Cerebellar nuclear complex (tissue), 1 donor: ENCODE measurements around the gene ELK3.

Experiments
- DNase-seq, 2 experiments: peaks; one replicate each; lab custom pipeline; 2025; lab: John Stamatoyannopoulos, UW

ELK3 gene

DNA sequence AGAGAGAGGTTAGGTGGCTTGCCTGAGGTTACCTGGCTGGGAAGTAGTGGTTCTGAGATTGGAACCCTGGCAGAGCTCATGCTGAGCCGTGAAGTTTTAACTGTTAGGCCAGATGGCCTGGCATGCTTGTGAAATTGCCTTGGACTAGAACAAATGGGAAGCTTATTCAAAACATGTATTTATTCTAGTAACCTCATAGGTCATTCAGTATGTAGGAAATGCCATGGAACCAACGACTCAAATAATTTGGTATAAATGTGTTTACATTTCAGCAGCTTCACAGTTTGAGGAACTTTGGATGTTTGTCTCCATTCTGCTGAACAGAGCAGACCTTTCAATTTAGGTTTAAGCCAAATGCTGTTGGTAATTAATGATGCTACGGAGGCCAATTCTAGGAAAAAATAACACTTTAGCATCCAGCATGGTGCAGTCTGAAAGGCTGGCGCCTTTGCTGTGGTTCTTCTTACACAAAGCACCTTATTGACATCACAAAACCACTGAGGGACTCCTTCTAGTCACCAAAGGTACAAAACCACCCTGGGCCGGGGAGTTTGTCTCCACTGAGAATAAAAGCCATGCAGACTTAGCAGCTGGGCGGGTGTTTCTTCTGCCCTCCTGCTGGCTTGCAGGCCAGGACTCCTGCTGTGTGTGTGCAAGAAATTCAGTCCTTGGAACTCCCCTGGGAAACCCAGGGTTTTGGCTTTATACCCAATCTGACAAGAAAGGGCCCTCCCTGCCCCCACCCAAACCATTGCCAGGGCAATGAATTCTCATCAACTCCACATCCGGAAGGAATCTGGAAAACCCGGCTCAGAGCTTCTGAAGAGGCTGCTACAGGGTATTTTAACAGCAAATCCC is 64.2 kb downstream of the ELK3 start:
- peak in 1 of 2 experiments; percentile 18 for DNase-seq

- no peak for DNase-seq
Measured at GRCh38 chr12:96260231-96260630, 66.1 kb downstream of the ELK3 start.

DNA sequence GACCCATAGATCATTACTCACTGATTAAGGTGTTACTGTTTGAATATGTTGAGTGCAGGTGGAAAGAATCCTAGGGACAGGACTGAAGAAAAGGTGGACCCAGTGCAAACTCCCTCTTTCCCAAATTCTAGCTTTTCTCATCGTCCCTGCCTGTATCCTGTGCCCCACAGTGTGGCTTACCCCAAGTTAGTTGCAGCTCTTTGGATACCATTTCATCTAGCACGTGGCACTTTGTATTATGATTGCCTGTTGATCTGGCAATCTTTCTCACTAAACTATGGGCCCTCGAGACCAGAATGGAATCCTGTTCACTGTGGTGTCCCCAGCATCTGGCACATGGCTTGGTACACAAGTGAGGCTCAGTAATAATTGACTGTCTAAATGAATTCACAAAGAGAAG is 66.5 kb downstream of the ELK3 start:
- DNase-seq: no peak

GRCh38 chr12:96261557-96261956 is 67.4 kb downstream of the ELK3 start:
- DNase-seq: no peak

GRCh38 chr12:96263449-96263902 is 69.3 kb downstream of the ELK3 start:
- no peak for DNase-seq

DNA sequence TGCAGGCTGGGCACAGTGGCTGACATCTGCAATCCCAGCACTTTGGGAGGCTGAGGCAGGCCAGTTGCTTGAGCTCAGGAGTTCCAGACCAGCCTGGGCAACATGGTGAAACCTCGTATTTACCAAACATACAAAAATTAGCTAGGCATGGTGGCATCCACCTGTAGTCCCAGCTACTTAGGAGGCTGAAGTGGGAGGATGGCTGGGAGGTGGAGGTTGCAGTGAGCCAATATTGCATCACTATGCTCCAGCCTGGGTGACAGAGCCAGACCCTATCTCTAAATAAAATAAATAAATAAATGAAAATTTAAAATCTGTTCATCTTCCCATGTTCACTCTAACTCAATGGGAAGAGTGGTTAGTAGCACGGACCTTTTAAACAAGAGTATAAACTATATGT is 71.2 kb downstream of the ELK3 start:
- DNase-seq: no peak

- no peak for DNase-seq
Measured at GRCh38 chr12:96265836-96266235, 71.7 kb downstream of the ELK3 start.

DNA sequence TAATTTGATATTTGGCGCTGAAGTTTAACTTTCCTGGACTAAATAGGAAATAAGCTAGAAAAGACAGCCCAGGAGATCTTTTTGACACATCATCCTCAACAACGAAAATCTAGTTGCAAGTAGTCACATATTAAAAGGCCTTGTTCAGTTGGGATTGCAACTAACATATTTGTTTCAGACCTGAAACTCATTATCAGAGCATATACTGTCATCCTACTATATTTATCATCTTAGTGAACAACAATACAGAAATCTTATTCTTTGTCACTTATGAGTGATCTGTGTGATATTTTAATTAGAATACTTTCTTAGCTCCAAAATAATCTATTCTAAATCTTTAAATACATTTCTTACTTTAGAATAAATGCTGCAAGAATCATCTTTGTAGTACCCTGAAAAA is 72.1 kb downstream of the ELK3 start:
- no peak for DNase-seq

GRCh38 chr12:96271469-96272199 is 77.5 kb downstream of the ELK3 start:
- no peak for DNase-seq

DNA sequence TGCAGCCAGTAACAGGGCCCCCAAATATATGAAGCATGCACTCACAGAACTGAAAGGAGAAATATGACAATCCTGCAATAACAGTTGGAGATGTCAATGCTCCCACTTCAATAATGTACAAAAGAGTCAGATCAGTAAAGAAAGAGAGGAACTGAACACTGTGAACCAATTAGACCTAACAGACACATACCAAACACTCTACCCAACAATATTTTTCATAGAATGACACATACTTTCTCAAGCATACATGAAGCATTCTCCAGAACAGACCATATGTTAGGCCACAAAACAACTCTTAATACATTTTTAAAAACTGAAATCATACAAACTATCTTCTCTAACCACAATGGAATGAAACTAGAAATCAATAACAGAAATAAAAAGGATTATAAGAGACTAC is 80.2 kb downstream of the ELK3 start:
- DNase-seq: no peak

- no peak for DNase-seq
Measured at GRCh38 chr12:96285158-96285557, 91.0 kb downstream of the ELK3 start.

- DNase-seq: no peak
Measured at GRCh38 chr12:96289067-96289466, 94.9 kb downstream of the ELK3 start.

- DNase-seq: no peak
Measured at GRCh38 chr12:96293093-96293492, 98.9 kb downstream of the ELK3 start.

- DNase-seq: no peak
Measured at GRCh38 chr12:96294831-96295230, 100.7 kb downstream of the ELK3 start.

- DNase-seq: no peak
Measured at GRCh38 chr12:96295532-96296160, 101.5 kb downstream of the ELK3 start.

DNA sequence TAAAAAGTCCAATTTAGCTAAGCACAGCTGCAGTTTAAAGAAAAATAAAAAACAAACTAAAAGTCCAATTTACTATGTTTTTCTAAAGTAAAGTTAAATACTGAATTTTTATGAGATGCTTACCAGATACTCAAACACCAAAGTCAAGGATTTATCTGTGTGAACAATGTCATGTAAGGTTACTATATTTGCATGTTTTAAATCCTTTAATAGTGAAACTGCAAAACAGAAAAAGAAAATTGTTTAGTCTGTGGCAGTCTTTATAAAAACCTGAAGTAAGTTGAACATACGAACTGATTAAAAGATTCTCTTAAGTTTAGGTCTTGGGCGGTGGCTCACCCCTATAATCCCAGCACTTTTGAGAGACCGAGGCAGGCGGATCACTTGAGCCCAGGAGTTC is 103.3 kb downstream of the ELK3 start:
- DNase-seq: no peak

DNA sequence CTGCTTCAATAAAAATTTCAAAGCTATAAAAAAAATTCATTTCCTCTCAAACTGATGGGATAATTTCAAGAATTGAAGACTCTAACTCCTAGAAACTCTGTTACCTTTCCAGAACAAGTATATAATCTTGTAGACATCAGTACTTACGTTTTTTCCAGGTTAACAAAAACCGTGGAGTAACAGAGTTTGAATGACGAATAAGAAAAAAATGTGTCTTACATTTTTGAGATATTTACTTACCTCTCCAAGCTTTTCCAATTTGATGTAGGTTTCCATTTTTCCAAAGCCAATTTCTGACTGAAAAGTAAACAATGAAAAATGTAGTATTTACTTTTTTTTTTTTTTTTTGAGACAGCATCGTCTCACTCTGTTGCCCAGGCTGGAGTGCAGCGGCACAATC is 105.9 kb downstream of the ELK3 start:
- DNase-seq: no peak

DNA sequence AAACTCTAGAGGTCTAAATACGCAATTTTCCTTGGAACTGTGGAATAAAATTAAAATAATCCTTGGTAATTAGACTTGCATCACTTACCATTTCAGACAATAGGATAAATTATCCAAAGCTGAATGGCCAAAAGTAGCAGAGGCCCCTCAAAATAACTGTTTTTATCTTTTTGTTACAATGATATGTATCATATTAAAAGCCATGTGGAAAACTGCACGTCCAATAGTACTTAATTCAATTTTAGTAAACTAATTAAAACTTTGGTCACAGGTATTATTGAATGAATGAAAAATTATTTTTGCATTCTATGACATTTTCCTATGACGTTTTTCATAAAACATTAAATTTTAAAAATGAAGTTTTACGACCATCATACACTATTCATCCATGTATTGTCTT is 107.6 kb downstream of the ELK3 start:
- DNase-seq: no peak

DNA sequence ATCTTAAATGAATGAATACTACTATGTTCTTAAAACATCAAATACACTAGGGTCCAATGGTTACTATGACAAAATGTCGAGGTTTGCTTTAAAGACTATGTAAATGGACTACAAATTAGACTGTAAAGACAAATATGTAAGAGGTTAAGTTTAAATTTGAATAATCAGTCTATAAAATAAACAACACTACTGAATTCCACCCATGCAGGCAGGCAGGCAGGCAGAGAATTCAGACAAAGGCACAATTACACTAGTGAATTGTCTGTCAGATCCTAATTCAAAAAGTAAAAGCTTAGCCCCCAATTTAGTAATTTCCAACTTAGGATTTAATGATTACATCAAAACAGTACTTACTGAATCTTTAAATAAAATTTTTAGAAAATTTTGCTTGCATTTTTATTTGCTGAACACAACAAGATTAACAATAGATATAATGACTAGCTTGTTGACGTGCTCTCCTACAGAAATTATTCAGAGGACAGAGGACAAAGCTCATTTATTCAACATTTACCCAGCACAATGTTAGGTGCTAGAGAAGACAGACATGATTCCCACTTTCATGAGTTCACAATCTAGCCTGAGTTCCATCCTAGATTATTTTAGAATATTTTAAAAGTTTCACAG is 108.6 kb downstream of the ELK3 start:
- DNase-seq: no peak

- DNase-seq: no peak
Measured at GRCh38 chr12:96303653-96304052, 109.5 kb downstream of the ELK3 start.

GRCh38 chr12:96305665-96306064 is 111.5 kb downstream of the ELK3 start:
- DNase-seq: no peak

DNA sequence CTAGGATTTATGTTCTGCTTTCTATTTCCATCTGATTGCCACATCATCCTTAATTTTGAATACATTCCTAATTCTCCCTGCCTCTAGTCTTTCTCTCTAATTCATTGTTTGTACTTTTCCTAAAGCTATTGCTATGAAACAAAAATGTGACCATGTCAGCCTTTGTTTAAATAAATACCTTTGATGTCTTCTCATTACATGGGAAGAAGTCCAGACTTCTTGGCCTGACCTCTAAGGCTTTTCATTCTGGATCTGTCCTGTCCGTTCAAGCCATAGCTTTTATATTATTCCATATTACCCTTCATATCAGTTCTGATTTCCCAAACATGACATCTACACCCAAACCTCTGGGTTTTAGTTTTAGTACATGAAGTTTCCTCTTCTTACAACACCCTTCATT is 114.7 kb downstream of the ELK3 start:
- DNase-seq: no peak
